SH-SY5Y (cell line): ENCODE data around the gene ATP6V1E1.

Source experiments
- GATA2 ChIP-seq: IDR thresholded peaks from 2 replicates; pipeline ENCODE4 v1.6.1; 2011; ENCODE audit warnings: mild to moderate bottlenecking, low read depth, low read length
- GATA3 ChIP-seq: IDR thresholded peaks from 2 replicates; pipeline ENCODE4 v1.6.1; 2011; ENCODE audit warnings: low read depth, mild to moderate bottlenecking, low read length, moderate library complexity

DNA sequence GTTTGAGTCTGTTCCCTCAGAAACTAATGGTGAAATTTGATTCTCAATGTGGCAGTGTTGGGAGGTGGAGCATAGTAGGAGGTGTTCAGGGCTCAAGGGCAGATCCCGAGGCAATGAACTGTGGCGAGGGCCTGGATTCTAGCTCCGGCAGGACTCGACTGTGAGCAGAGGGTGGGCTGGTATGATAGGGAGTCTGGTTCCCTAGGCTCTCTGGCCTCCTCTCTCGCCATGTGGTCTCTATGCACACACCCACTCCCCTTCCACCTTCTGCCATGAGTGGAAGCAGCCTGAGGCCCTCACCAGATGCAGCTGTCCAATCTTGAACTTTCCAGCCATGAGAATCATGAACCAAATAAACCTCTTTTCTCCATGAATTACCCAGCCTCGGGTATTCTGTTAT, 32.3 kb downstream of the ATP6V1E1 start:
- no peak for TF ChIP-seq GATA3
- no peak for TF ChIP-seq GATA2
